ENCODE results near the gene YIF1A. TPM values are rescaled to one million over a fixed set of nuclear protein-coding genes. Genes with fewer than 3 reads are reported as not detected.

Gene YIF1A
- total and polyA plus RNA-seq, 12 donors: 69.7 to 154 (median 99.5) TPM

DNA sequence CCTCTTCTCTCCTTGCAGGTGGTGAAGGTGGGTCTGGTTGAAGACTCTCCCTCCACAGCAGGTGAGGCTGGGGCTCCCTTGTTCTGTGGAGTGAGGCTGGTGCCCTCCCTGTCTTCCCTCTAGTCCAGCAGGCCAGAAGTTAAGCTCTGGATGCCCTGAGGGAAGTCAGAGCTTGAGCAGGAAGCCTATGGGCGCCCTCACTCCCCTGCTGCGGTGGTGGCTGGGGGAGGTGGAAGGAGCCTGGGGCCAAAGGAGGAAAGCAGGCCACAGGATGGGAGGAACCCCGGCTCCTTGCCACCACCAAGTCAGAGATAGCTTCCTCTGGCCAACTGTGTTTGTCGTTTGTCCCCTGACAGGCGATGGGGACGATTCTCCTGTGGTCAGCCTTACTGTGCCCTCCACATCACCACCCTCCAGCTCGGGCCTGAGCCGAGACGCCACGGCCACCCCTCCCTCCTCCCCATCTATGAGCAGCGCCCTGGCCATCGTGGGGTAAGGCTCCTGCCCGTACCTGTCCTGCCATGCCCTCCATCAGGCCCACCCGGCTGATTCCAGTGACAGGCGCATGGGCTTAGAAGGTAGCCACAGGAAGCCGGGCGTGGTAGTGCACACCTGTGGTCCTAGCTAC lies 50.0 kb downstream of the YIF1A start:
- no peak for DNase-seq
- Histone ChIP-seq H3K27me3 (no peaks in the 10 kb centered on the region), H3K4me3 (no peak overlapping the region), H3K9me3 (replicated peaks in 1 of 3) (no peaks in the 10 kb centered on the region), H3K27ac (no peak overlapping the region), H3K4me1 (replicated peaks in 1 of 2) (no peaks in the 10 kb centered on the region), H3K36me3 (replicated peaks in 1 of 2) (peaks cover 0 to 56% of the 10 kb centered on the region in 2 donors)
- intact Hi-C loops (cut with DNase I): no loop called here
- 94 to 95% (median 95%) methylated on average over 14 to 17 of the region's 17 CpGs for WGBS, 4 donors
- no peak for TF ChIP-seq POLR2A (IDR thresholded peaks at IDR 0.05)
- TF ChIP-seq, protein P1, sequence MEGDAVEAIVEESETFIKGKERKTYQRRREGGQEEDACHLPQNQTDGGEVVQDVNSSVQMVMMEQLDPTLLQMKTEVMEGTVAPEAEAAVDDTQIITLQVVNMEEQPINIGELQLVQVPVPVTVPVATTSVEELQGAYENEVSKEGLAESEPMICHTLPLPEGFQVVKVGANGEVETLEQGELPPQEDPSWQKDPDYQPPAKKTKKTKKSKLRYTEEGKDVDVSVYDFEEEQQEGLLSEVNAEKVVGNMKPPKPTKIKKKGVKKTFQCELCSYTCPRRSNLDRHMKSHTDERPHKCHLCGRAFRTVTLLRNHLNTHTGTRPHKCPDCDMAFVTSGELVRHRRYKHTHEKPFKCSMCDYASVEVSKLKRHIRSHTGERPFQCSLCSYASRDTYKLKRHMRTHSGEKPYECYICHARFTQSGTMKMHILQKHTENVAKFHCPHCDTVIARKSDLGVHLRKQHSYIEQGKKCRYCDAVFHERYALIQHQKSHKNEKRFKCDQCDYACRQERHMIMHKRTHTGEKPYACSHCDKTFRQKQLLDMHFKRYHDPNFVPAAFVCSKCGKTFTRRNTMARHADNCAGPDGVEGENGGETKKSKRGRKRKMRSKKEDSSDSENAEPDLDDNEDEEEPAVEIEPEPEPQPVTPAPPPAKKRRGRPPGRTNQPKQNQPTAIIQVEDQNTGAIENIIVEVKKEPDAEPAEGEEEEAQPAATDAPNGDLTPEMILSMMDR (IDR thresholded peaks at IDR 0.05): no peak

GRCh38 chr11:66237867-66238266 lies 51.1 kb downstream of the YIF1A start:
- intact Hi-C loops (cut with DNase I): no loop called here
- Histone ChIP-seq H3K27ac (no peak overlapping the region), H3K9me3 (replicated peaks in 1 of 3) (no peaks in the 10 kb centered on the region), H3K27me3 (no peaks in the 10 kb centered on the region), H3K4me1 (replicated peaks in 1 of 2) (no peaks in the 10 kb centered on the region), H3K36me3 (replicated peaks in 1 of 2) (peaks cover 0 to 65% of the 10 kb centered on the region in 2 donors), H3K4me3 (no peak overlapping the region)
- no peak for TF ChIP-seq POLR2A (IDR thresholded peaks at IDR 0.05)
- TF ChIP-seq, protein P1 (IDR thresholded peaks at IDR 0.05): no peak
- 93 to 100% (median 96%) methylated on average over 3 to 6 of the region's 6 CpGs for WGBS, 4 donors
- DNase-seq: no peak

GRCh38 chr11:66235141-66235540 lies 53.8 kb downstream of the YIF1A start:
- Histone ChIP-seq H3K9me3 (replicated peaks in 1 of 3) (no peaks in the 10 kb centered on the region), H3K4me1 (replicated peaks in 1 of 2) (no peaks in the 10 kb centered on the region), H3K27me3 (no peaks in the 10 kb centered on the region), H3K27ac (no peak overlapping the region), H3K4me3 (no peak overlapping the region), H3K36me3 (replicated peaks in 1 of 2) (peaks cover 0 to 62% of the 10 kb centered on the region in 2 donors)
- DNase-seq: no peak
- intact Hi-C loops (cut with DNase I): no loop called here
- 85 to 96% (median 93%) methylated on average over 11 of the region's 11 CpGs for WGBS, 4 donors
- TF ChIP-seq POLR2A (IDR thresholded peaks at IDR 0.05): no peak
- TF ChIP-seq, protein P1 (IDR thresholded peaks at IDR 0.05): no peak

Other genes with a start within 250 kb of the YIF1A start
- gene GAL3ST3, start 240.0 kb downstream of the YIF1A start, total RNA-seq: under 1 TPM in 4 of 9 donors, not detected in 5; 0.11 to 0.41 (median 0.22) TPM
- not detected for gene GAL3ST3, start 240.0 kb downstream of the YIF1A start, polyA plus RNA-seq
- 100 to 1,000 TPM; 125 to 177 (median 143) TPM for gene SF3B2, start 236.8 kb downstream of the YIF1A start, total RNA-seq
- gene SF3B2, start 236.8 kb downstream of the YIF1A start, polyA plus RNA-seq: 100 to 1,000 TPM; 101 to 196 (median 127) TPM
- 10 to 100 TPM; 21.1 to 60.5 (median 50.6) TPM for gene PACS1, start 218.9 kb downstream of the YIF1A start, total RNA-seq
- 10 to 100 TPM; 23.9 to 37.4 (median 29.9) TPM for gene PACS1, start 218.9 kb downstream of the YIF1A start, polyA plus RNA-seq
- 10 to 100 TPM in 8 of 9 donors, 1 to 10 TPM in 1; 6.8 to 50.0 (median 23.1) TPM for gene KLC2, start 31.4 kb downstream of the YIF1A start, total RNA-seq
- gene KLC2, start 31.4 kb downstream of the YIF1A start, polyA plus RNA-seq: 10 to 100 TPM; 14.6 to 68.1 (median 21.4) TPM
- 100 to 1,000 TPM; 128 to 190 (median 164) TPM for gene RAB1B, start 20.5 kb downstream of the YIF1A start, total RNA-seq
- 100 to 1,000 TPM; 109 to 168 (median 135) TPM for gene RAB1B, start 20.5 kb downstream of the YIF1A start, polyA plus RNA-seq
- gene CNIH2, start 11.0 kb downstream of the YIF1A start, total RNA-seq: 10 to 100 TPM in 1 of 9 donors, 1 to 10 TPM in 4, under 1 TPM in 2, not detected in 2; 0.55 to 10.9 (median 1.2) TPM
- gene CNIH2, start 11.0 kb downstream of the YIF1A start, polyA plus RNA-seq: 10 to 100 TPM in 1 of 3 donors, 1 to 10 TPM in 2; 3.3 to 13.4 (median 9.7) TPM
- gene TMEM151A, start 2.8 kb upstream of the YIF1A start, total RNA-seq: 1 to 10 TPM in 3 of 9 donors, under 1 TPM in 3, not detected in 3; 0.07 to 2.3 (median 0.76) TPM
- gene TMEM151A, start 2.8 kb upstream of the YIF1A start, polyA plus RNA-seq: 1 to 10 TPM in 2 of 3 donors, under 1 TPM in 1; 0.42 to 6.8 (median 1.9) TPM
- 10 to 100 TPM in 7 of 9 donors, 1 to 10 TPM in 2; 3.8 to 21.7 (median 15.1) TPM for gene CD248, start 27.9 kb upstream of the YIF1A start, total RNA-seq
- 10 to 100 TPM in 2 of 3 donors, 1 to 10 TPM in 1; 4.2 to 28.0 (median 19.2) TPM for gene CD248, start 27.9 kb upstream of the YIF1A start, polyA plus RNA-seq
- 10 to 100 TPM in 2 of 9 donors, 1 to 10 TPM in 7; 1.8 to 13.1 (median 6.3) TPM for gene RIN1, start 47.3 kb upstream of the YIF1A start, total RNA-seq
- gene RIN1, start 47.3 kb upstream of the YIF1A start, polyA plus RNA-seq: 10 to 100 TPM in 2 of 3 donors, 1 to 10 TPM in 1; 1.6 to 15.2 (median 10.9) TPM
- 10 to 100 TPM; 22.4 to 52.4 (median 41.6) TPM for gene BRMS1, start 56.0 kb upstream of the YIF1A start, total RNA-seq
- gene BRMS1, start 56.0 kb upstream of the YIF1A start, polyA plus RNA-seq: 10 to 100 TPM; 41.1 to 55.3 (median 53.8) TPM
- 100 to 1,000 TPM in 1 of 9 donors, 10 to 100 TPM in 8; 36.1 to 115 (median 61.8) TPM for gene B4GAT1, start 58.5 kb upstream of the YIF1A start, total RNA-seq
- gene B4GAT1, start 58.5 kb upstream of the YIF1A start, polyA plus RNA-seq: 10 to 100 TPM; 20.8 to 31.5 (median 24.6) TPM
- 1 to 10 TPM in 6 of 9 donors, under 1 TPM in 2, not detected in 1; 0.84 to 2.5 (median 1.2) TPM for gene SLC29A2, start 82.6 kb upstream of the YIF1A start, total RNA-seq
- 1 to 10 TPM in 2 of 3 donors, under 1 TPM in 1; 0.48 to 4.7 (median 4.5) TPM for gene SLC29A2, start 82.6 kb upstream of the YIF1A start, polyA plus RNA-seq
- under 1 TPM in 3 of 9 donors, not detected in 6; 0.06 to 0.55 (median 0.47) TPM for gene NPAS4, start 131.9 kb upstream of the YIF1A start, total RNA-seq
- under 1 TPM; 0.24 to 0.72 (median 0.26) TPM for gene NPAS4, start 131.9 kb upstream of the YIF1A start, polyA plus RNA-seq
- 10 to 100 TPM; 27.7 to 53.8 (median 33.9) TPM for gene MRPL11, start 149.7 kb upstream of the YIF1A start, total RNA-seq
- gene MRPL11, start 149.7 kb upstream of the YIF1A start, polyA plus RNA-seq: 10 to 100 TPM; 22.3 to 40.6 (median 27.3) TPM
- 10 to 100 TPM in 8 of 9 donors, 1 to 10 TPM in 1; 10.0 to 34.3 (median 21.1) TPM for gene PELI3, start 177.8 kb upstream of the YIF1A start, total RNA-seq
- gene PELI3, start 177.8 kb upstream of the YIF1A start, polyA plus RNA-seq: 10 to 100 TPM in 2 of 3 donors, 1 to 10 TPM in 1; 6.4 to 24.5 (median 13.0) TPM
- 10 to 100 TPM; 25.5 to 70.9 (median 43.3) TPM for gene DPP3, start 191.3 kb upstream of the YIF1A start, total RNA-seq
- 10 to 100 TPM; 23.6 to 27.2 (median 24.3) TPM for gene DPP3, start 191.3 kb upstream of the YIF1A start, polyA plus RNA-seq
- gene BBS1, start 221.5 kb upstream of the YIF1A start, total RNA-seq: 100 to 1,000 TPM in 2 of 9 donors, 10 to 100 TPM in 7; 27.7 to 132 (median 56.8) TPM
- 10 to 100 TPM; 24.1 to 39.5 (median 26.7) TPM for gene BBS1, start 221.5 kb upstream of the YIF1A start, polyA plus RNA-seq

Data from adrenal gland (tissue), 12 donors.